Measurements from ENCODE around the gene LIMS3.
"Not testable (repeated sequence)": the region's sequence is repeated elsewhere in the genome, so short reads cannot be mapped to it uniquely, and the experiment has no call there.

Gene LIMS3, protein sequence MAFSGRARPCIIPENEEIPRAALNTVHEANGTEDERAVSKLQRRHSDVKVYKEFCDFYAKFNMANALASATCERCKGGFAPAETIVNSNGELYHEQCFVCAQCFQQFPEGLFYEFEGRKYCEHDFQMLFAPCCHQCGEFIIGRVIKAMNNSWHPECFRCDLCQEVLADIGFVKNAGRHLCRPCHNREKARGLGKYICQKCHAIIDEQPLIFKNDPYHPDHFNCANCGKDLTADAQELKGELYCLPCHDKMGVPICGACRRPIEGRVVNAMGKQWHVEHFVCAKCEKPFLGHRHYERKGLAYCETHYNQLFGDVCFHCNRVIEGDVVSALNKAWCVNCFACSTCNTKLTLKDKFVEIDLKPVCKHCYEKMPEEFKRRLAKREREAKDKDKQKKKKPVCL

DNA sequence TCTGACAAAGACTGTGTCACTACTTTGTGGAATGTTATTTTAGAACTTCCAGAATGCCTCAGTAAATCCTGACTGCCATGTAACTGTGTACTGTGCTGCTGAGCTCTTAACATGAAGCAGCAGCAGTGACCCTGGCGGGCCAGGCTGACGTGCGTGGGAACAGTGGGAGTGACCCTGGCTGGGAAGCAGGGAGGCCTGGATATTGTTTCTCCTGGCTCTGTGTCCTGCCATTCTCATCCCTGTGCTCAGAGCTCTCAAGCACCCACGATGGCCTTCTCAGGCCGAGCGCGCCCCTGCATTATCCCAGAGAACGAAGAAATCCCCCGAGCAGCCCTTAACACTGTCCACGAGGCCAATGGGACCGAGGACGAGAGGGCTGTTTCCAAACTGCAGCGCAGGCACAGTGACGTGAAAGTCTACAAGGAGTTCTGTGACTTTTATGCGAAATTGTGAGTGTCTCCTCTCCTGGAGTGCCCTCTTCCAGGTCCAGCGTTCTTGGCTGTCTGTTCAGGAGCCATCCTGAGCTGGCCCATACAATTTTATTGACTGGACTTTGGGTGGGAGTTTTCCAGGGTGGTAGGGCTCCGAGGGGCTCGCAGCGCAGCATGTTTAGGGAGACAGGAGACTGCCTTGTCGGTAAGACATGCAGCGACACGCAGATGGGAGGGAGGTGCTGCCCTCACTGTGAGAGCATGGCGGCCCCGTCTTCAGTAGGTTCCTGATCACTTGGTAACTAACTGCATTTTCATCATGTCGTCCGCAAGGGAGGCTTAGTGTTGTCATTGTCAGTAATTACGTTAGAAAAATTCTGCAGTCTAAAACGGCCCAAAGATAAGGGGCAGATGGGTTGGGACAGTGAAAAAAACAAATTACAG is at the start of gene LIMS3:
LIMS3 (plus strand) TSS at position 227 of the 875 bp plus-strand sequence; CDS start at position 268, 41 bp downstream.
- DNase-seq: not testable (repeated sequence)

GRCh38 chr2:109871129-109871751 is 27.2 kb upstream of the LIMS3 start:
- DNase-seq: not testable (repeated sequence)

DNA sequence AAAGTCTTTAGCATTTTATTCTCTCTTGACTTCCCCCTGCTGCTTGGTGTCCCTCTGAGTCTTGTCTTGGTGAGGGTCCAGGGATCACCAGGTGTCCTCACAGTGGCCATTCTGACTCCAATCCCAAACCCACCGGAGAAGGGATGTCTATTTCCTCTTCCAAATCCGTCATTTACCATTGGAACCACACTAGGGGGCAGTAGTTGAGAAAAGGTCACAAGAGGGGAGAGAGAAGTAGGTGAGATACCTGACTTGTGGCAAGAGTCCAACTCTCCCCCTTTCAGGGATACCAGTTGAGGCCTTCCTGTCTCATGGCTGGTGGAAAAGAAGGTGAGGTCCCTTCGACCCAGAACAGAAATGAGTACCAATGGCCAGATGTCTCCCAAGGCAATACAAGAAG is 21.9 kb upstream of the LIMS3 start:
- DNase-seq: not testable (repeated sequence)

DNA sequence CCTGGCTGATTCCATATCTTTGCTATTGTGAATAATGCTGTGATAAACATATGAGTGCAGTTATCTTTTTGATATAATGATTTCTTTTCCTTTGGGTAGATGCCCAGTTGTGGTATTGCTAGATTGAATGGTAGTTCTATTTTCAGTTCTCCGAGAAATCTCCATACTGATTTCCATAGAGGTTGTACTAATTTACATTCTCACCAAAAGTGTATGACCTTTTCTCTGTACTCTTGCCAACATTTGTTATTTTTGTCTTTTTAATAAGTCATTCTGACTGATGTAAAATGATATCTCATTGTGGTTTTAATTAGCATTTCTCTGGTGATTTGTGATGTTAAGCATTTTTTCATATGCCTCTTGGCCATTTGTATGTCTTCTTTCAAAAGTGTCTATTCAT is 16.4 kb upstream of the LIMS3 start:
- not testable (repeated sequence) for DNase-seq

DNA sequence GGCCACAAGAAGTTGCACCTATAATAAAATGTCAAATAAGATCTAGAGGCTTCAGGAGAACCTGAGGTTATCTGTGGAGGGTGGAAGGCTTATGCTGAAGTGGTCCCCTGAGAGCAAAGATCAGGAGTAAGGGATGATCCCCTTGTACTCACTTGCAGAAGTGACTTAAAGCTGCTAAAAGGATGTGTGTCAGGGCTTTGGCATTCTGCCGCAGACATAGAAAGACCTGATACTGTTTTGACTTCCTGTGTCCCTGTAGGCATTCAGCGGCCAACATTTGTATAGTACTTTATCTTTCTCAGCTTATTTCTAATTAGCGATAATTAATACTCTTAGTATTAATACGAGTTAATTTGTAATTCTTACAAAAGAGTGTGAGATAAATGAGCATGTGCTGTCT is 10.1 kb upstream of the LIMS3 start:
- DNase-seq: not testable (repeated sequence)

GRCh38 chr2:109889909-109890308 is 8.6 kb upstream of the LIMS3 start:
- DNase-seq: not testable (repeated sequence)

DNA sequence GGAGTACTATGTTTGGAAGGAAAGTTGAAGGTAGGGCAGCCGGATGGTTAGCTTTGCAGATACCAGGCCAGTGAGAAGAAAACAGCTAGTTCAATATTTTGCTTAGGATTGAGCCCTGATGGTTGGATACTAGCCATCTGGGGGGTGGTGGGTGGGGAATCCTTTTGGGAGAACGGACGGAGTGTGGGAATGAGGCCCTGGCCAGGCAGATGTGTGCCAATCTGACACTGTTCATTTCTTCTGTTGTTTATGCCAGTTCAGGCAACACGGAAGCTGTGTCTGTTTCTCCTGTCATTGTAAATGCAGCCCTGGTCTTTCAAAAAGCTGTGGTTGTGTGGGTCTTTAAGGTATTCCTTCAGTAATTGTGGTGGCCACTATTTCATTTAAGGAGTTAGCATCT is 7.5 kb upstream of the LIMS3 start:
- not testable (repeated sequence) for DNase-seq

- not testable (repeated sequence) for DNase-seq
Observed at GRCh38 chr2:109893736-109894135, 4.8 kb upstream of the LIMS3 start.

GRCh38 chr2:109894141-109894540 is 4.3 kb upstream of the LIMS3 start:
- DNase-seq: not testable (repeated sequence)

DNA sequence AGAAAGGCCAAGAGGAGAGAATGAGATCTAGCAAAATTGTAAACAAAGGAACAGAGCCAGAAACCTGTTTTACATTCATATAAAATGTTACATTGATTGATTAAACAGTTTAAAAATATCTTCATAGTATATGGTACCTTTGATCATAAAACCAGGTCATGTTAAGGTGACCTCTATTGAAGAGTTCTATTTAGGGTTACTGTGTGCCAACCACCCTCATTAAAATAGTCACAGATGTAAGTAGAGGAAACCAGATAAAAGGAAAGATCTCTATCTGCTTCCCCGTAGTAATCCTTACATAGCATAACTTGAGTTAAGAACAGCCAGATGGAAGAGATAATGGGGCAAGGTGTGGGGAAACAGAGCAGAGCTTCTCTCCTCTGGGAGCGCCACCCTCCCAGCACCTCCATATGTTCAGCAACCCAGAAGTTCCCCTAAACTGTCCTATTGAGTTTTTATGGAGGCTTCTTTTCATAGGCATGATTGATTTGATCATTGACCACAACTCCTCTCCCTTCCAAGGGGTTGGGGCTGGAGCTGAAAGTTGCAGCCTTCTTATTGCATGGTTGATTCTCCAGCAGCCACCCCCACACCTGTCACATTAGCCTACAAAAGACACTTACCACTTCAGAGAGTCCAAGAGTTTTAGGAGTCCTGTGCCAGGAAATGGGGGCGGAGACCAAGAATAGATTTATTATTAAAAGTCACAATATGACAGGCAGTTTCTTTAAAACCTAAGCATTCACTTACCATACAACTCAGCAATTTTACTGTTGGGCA is 3.2 kb upstream of the LIMS3 start:
- DNase-seq: not testable (repeated sequence)

DNA sequence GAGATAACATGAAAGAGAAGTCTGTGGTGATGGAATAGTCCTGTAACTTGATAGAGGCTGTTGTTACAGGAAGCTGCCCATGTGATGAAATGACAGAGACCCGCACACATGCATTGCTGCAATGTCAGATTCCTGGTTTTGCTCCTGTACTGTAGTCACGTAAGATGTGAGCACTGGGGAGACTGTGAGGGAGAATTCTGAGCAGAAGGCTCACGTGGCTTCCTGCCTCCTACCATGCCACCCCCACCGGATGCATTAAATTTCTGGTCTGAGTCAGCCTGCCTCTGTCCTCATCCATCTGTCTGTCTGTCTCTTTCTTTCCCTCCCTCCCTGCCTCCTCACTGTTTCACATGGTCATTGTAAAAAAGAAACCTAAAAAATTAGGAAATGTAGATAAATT is 2.3 kb upstream of the LIMS3 start:
- not testable (repeated sequence) for DNase-seq

DNA sequence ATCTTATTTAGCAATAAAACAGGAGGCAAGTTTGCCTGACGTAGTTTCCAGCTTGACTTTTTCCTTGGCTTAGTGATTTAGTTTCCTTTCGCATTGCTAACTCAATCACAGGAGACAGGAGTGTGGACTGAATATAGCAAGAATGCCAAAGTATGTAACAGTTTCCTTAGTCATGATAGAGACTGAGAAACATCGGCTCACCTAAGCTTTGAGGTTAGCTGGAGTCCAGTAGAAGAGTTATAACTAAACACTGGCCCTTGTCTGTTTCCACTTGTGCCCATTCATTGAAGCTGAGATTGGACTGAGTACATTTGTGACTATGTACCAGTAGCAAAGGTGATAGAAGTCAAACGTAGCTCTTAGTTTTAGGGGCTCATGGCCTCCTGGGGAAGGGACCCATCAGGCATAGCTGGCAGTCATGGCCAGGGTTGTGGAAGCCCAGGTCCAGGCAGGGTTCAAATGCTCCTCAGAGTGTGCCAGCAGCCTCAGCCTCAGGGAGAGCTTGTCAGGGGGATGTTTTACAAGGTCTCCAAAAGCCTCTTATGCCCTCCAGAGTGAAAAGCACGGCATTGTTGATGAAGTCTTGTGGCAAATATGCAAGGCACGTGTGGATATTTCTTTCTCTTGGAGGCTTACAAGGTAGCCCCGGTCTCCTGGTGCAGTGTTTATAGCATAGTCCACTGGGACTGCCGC is 573 bp upstream of the LIMS3 start:
- DNase-seq: not testable (repeated sequence)

DNA sequence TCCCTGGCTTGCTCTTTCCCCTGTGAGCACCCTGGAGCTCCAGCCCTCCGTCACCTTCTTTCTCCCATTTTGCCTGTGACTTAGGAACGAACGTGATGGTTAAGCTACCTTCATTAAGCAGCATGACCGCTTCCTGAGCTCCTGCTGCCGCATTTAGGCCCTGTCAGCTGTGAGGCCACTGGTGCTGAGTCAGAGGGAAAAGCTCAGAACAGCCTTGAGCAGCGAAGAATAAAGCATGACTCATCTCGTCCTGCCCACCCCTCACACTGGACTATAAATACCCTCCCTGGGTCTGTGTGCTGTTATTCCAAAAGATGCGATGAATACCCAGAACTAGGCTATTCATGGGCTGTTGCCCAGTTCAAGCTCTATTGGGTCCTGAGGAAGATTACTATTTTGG is 7.3 kb downstream of the LIMS3 start:
- DNase-seq: not testable (repeated sequence)

DNA sequence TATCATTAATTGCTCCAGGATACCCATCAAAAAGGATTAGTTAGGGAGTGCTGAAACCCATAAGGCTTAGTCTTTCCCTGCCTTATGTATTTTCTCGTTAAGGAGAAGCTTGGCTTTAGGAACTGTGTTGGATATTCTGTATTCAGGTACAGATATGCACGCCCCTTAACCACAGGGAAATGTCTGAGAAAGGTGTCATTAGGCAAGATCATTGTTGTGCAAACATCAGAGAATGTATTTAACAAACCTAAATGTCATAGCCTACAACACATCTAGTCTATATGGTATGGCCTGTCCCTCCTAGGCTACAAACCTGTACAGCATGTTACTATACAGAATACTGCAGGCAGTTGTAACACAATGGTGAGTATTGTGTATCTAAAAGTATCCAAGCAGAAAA is 10.1 kb downstream of the LIMS3 start:
- not testable (repeated sequence) for DNase-seq

DNA sequence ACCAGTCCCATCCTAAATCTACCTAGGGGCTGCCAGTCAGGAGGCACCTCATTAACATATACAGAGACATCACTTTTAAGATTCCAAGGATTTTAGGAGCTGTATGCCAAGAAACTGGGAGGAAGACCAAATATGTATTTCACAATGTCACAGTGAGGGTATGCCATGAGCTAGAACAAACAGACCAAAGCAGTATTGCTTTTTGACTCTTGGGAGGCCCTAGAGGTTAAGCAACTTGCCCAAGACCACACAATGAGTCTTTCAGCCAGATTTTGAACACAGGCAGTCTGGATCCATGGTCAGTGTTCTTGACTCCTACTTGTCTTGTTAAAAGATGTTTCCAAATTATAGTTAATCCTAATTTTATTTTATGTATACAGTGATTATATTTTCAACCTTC is 12.3 kb downstream of the LIMS3 start:
- DNase-seq: not testable (repeated sequence)

GRCh38 chr2:109913911-109914310 is 15.4 kb downstream of the LIMS3 start:
- not testable (repeated sequence) for DNase-seq

DNA sequence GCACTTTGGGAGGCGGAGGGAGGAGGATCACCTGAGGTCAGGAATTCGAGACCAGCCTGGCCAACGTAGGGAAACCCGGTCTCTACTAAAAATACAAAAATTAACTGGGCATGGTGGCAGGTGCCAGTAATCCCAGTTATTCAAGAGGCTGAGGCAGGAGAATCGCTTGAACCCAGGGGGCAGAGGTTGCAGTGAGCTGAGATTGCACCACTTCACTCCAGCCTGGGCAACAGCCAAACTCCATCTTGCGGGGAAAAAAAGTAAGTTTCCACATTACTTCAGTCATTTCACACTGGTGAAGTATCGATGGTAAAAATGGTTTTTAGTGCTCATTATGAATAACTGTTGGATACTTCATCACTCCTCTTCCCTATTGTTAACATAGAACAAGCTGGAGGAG is 16.1 kb downstream of the LIMS3 start:
- DNase-seq: not testable (repeated sequence)

GRCh38 chr2:109915830-109916229 is 17.3 kb downstream of the LIMS3 start:
- not testable (repeated sequence) for DNase-seq

GRCh38 chr2:109920162-109920561 is 21.7 kb downstream of the LIMS3 start:
- DNase-seq: not testable (repeated sequence)

DNA sequence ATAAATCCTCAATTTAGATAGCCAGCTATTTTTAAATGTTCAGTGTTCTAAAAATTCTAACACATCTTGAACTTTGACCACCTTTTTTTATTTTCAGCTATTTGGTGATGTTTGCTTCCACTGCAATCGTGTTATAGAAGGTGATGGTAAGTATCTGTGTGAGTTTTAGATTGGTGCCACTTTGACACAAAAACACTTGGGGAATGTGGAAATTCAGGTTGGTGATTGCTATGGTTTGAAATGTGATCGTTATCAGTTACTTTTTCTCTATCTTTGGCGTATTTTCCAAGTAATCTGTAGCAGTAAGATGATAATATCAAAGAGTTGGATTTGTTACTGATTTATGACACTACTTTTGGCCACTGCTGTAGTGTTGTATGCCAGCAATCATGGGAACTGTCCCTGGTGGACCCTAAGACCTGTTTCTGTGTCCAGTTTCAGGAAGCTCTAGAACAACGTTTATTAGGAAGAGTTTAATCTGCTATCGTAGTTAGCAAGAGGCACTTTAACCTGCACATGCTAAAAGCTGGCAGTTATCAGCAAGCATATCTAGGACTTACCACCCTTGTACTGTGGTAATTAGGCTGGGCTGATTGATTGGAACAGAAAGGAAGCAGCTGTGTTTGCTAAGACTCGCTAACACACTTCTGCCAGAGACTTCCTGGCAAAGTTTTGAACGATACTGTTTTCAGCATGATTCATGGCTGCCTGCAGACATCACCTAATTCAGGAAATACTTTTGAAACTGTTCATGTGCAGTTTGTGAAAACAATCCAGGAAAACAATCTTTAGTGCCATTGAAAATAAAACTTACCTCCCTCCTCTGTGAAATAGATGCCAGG is 23.3 kb downstream of the LIMS3 start:
- DNase-seq: not testable (repeated sequence)

DNA sequence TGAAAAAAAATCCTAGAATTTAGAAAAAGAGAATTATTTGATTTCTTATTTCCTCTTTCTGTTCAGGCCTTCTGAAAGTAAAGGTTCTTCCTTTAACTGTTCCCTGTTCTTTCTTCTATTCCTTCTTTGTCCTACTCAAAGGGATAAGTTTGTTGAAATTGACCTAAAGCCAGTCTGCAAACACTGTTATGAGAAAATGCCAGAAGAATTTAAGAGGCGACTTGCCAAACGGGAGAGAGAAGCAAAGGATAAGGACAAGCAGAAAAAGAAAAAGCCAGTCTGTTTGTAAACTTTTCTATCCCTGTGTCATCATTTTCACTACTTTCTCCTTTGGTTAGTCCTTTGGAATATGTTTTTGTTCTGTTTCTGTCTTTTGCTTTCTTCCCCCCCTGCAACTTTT is 26.0 kb downstream of the LIMS3 start:
- not testable (repeated sequence) for DNase-seq

Measured in bone marrow (tissue), 2 donors.